SK-N-SH (cell line): ENCODE results near the gene CDK14. TPM values are rescaled to one million over a fixed set of nuclear protein-coding genes. Genes with fewer than 3 reads are reported as not detected.

Source experiments
- CTCF ChIA-PET: fragments of 300-600, 350-600 bp; formaldehyde crosslinking; extraction: SDS; loops from one replicate; lab custom pipeline; 2021; lab: Yijun Ruan, JAX
- POLR2A ChIA-PET: fragments of 350-600 bp; sonication (Branson Sonifier 250); formaldehyde crosslinking; extraction: SDS; loops from one replicate; lab custom pipeline; 2020; ENCODE audit warnings: antibody characterized with exemption, inconsistent platforms; lab: Yijun Ruan, JAX
- DNase-seq: peaks from one replicate; pipeline ENCODE4 v3.0.0; 2012
- H2AFZ ChIP-seq: fragments of 200-600 bp; sonication (generic); 2 replicates; pipeline ENCODE4 v1.8.1; 2016; ENCODE audit warnings: antibody characterized with exemption, mild to moderate bottlenecking, low read depth
- H3F3A ChIP-seq: fragments of 200-600 bp; sonication (generic); replicated peaks from 2 replicates; pipeline ENCODE3; 2016; ENCODE audit warnings: antibody characterized with exemption, mild to moderate bottlenecking; ENCODE audit not compliant: insufficient read depth
- H3K27ac ChIP-seq, 2 experiments: fragments of 200-500 bp in 1 of 2; fragments of 200-600 bp in 1 of 2; sonication (Bioruptor generic) in 1 of 2; sonication (generic), shearing (Covaris generic) in 1 of 2; 2 replicates each; pipeline versions ENCODE4 v1.5.1 to v1.6.1; 2014 to 2016; ENCODE audit warnings: low read depth in 2 of 2, inconsistent platforms in 1 of 2, low read length in 1 of 2, mild to moderate bottlenecking in 1 of 2, mixed read lengths in 1 of 2
- H3K27me3 ChIP-seq: fragments of 200-600 bp; sonication (generic), shearing (Covaris generic); 2 replicates; pipeline ENCODE4 v1.6.1; 2016; ENCODE audit warnings: mixed run types; ENCODE audit not compliant: insufficient read depth
- H3K36me3 ChIP-seq, 2 experiments: fragments of 200-500 bp in 1 of 2; fragments of 200-600 bp in 1 of 2; sonication (Bioruptor generic) in 1 of 2; sonication (generic) in 1 of 2; replicated peaks in 1 of 2; 2 replicates each; pipeline versions ENCODE3 to v1.5.1; 2014 to 2016; ENCODE audit warnings: low read length in 1 of 2, mild to moderate bottlenecking in 1 of 2; ENCODE audit not compliant: insufficient read depth in 2 of 2, control insufficient read depth in 1 of 2
- H3K4me1 ChIP-seq, 2 experiments: fragments of 200-500 bp in 1 of 2; fragments of 200-600 bp in 1 of 2; sonication (Bioruptor generic) in 1 of 2; sonication (generic), shearing (Covaris generic) in 1 of 2; 2 replicates each; pipeline versions ENCODE4 v1.5.1 to v1.6.1; 2014 to 2016; ENCODE audit warnings: low read depth in 1 of 2, low read length in 1 of 2, mixed run types in 1 of 2; ENCODE audit not compliant: insufficient read depth in 2 of 2, control insufficient read depth in 1 of 2
- H3K4me2 ChIP-seq: fragments of 200-600 bp; sonication (generic), shearing (Covaris generic); 2 replicates; pipeline ENCODE4 v1.6.1; 2017; ENCODE audit warnings: mixed run types
- H3K4me3 ChIP-seq, 2 experiments: fragments of 200-500 bp in 1 of 2; fragments of 200-600 bp in 1 of 2; sonication (Bioruptor generic) in 1 of 2; sonication (generic), shearing (Covaris generic) in 1 of 2; 2 replicates each; pipeline versions ENCODE4 v1.5.1 to v1.8.1; 2014 to 2016; ENCODE audit warnings: low read depth in 2 of 2, inconsistent platforms in 1 of 2, low read length in 1 of 2, mild to moderate bottlenecking in 1 of 2, mixed read lengths in 1 of 2, moderate library complexity in 1 of 2
- H3K79me2 ChIP-seq: fragments of 200-600 bp; sonication (generic); 2 replicates; pipeline ENCODE4 v1.8.1; 2017; ENCODE audit warnings: mild to moderate bottlenecking; ENCODE audit not compliant: insufficient read depth
- H3K9ac ChIP-seq: fragments of 200-600 bp; sonication (generic); 2 replicates; pipeline ENCODE4 v1.6.1; 2017; ENCODE audit warnings: mixed run types
- H3K9me2 ChIP-seq: fragments of 200-600 bp; sonication (generic); 2 replicates; pipeline ENCODE4 v1.6.1; 2017; ENCODE audit warnings: mixed run types
- H3K9me3 ChIP-seq: fragments of 200-600 bp; sonication (generic); 2 replicates; pipeline ENCODE4 v1.6.1; 2017; ENCODE audit warnings: mixed run types, mild to moderate bottlenecking, moderate library complexity
- H4K20me1 ChIP-seq: fragments of 200-600 bp; sonication (generic); 2 replicates; pipeline ENCODE4 v1.6.1; 2017; ENCODE audit warnings: mild to moderate bottlenecking, mixed run types; ENCODE audit not compliant: insufficient read depth
- CHD2 ChIP-seq: fragments of 150-350 bp; IDR thresholded peaks from 2 replicates; pipeline ENCODE4 v1.6.1; 2018; ENCODE audit warnings: low read length; ENCODE audit not compliant: partially characterized antibody
- CTCF ChIP-seq: fragments of 200-600 bp; sonication (generic); IDR thresholded peaks from 2 replicates; pipeline ENCODE4 v1.6.1; 2017; ENCODE audit warnings: antibody characterized with exemption, mild to moderate bottlenecking, moderate library complexity
- ELF1 ChIP-seq: IDR thresholded peaks from 2 replicates; pipeline ENCODE4 v1.4.0; 2012
- EP300 ChIP-seq, 2 experiments: IDR thresholded peaks; 2 replicates each; pipeline versions ENCODE4 v1.4.0 to v1.6.1; 2012; ENCODE audit warnings: borderline replicate concordance in 1 of 2, low read depth in 1 of 2, low read length in 1 of 2
- FOSL2 ChIP-seq: IDR thresholded peaks from 2 replicates; pipeline ENCODE4 v1.4.0; 2012; ENCODE audit warnings: low read depth, mild to moderate bottlenecking, moderate library complexity, borderline replicate concordance
- FOXM1 ChIP-seq: IDR thresholded peaks from 2 replicates; pipeline ENCODE4 v1.4.0; 2012; ENCODE audit warnings: low read depth, mild to moderate bottlenecking
- GATA2 ChIP-seq: sonication (generic); formaldehyde crosslinking; IDR thresholded peaks from 2 replicates; pipeline ENCODE4 v1.5.0; 2020; ENCODE audit warnings: mild to moderate bottlenecking, missing genetic modification reagents
- JUND ChIP-seq: IDR thresholded peaks from 2 replicates; pipeline ENCODE4 v1.4.0; 2012
- MXI1 ChIP-seq: IDR thresholded peaks from 2 replicates; pipeline ENCODE4 v1.6.1; 2012; ENCODE audit warnings: mild to moderate bottlenecking, low read depth, low read length, improper control_type of control experiment
- NRF1 ChIP-seq: IDR thresholded peaks from 2 replicates; pipeline ENCODE4 v1.6.1; 2012; ENCODE audit warnings: low read depth, mild to moderate bottlenecking, low read length
- PBX3 ChIP-seq: IDR thresholded peaks from 2 replicates; pipeline ENCODE4; 2012
- RAD21 ChIP-seq: IDR thresholded peaks from 2 replicates; pipeline ENCODE4 v1.6.1; 2012; ENCODE audit warnings: mild to moderate bottlenecking, low read length
- RFX5 ChIP-seq: IDR thresholded peaks from 2 replicates; pipeline ENCODE4 v1.6.1; 2012; ENCODE audit warnings: mild to moderate bottlenecking, improper control_type of control experiment, low read length
- RXRA ChIP-seq: IDR thresholded peaks from 2 replicates; pipeline ENCODE4 v1.4.0; 2012; ENCODE audit warnings: low read depth, mild to moderate bottlenecking, borderline replicate concordance
- SMC3 ChIP-seq: IDR thresholded peaks from 2 replicates; pipeline ENCODE4 v1.6.1; 2012; ENCODE audit warnings: low read depth, low read length, improper control_type of control experiment
- TCF12 ChIP-seq: IDR thresholded peaks from 2 replicates; pipeline ENCODE4 v1.4.0; 2012
- TEAD4 ChIP-seq: IDR thresholded peaks from 2 replicates; pipeline ENCODE4 v1.4.0; 2012; ENCODE audit warnings: mild to moderate bottlenecking, borderline replicate concordance; ENCODE audit not compliant: insufficient read depth
- USF1 ChIP-seq: IDR thresholded peaks from 2 replicates; pipeline ENCODE4 v1.4.0; 2012; ENCODE audit warnings: low read depth, borderline replicate concordance
- USF2 ChIP-seq: fragments of 150-350 bp; IDR thresholded peaks from 2 replicates; pipeline ENCODE4 v1.6.1; 2017; ENCODE audit warnings: antibody characterized with exemption, low read length, low read depth, borderline replicate concordance
- ZBTB33 ChIP-seq: IDR thresholded peaks from 2 replicates; pipeline ENCODE4 v1.4.0; 2012; ENCODE audit warnings: low read depth, borderline replicate concordance
- WGBS: methylation state at CpG from one replicate; pipeline ENCODE4 v1.1.6; 2017; ENCODE audit warnings: low lambda C conversion rate; 5-methylcytosine and 5-hydroxymethylcytosine counted together
- polyA plus RNA-seq, 3 experiments: library from polyadenylated mRNA; depleted of rRNA; stranded (reverse); fragments of >200 nt; gene quantifications; 2 replicates each; pipeline ENCODE4 v1.2.3, GENCODE V29; 2012

Gene CDK14
- polyA plus RNA-seq, 1 of the 3 experiments (the other 2 are of a cell fraction): 13.9 TPM

- H3K9me2 ChIP-seq: no peaks in the 10 kb centered on the region
- no peak overlapping the region for H3K9ac ChIP-seq
- ChIA-PET CTCF (interaction anchor here (0.5 to 1.9 kb wide), 7 partner anchors 9 to 333 kb away, joined by 3 to 6 read pairs (median 3); no protein-coding TSS in a partner anchor), POLR2A (no interaction called here)
- no peak overlapping the region for H2AFZ ChIP-seq
- H3K4me3 ChIP-seq: no peak overlapping the region
- peaks cover 65% of the 10 kb centered on the region for H3K79me2 ChIP-seq
- no peak for DNase-seq
- H3F3A ChIP-seq: no peaks in the 10 kb centered on the region
- no peak for TF ChIP-seq CTCF
- TF ChIP-seq GATA2: no peak
- no peak for TF ChIP-seq EP300 (IDR thresholded peaks at IDR 0.05; ENCODE audit: borderline replicate concordance in 1 of 2, low read depth in 1 of 2, low read length in 1 of 2)
- TF ChIP-seq USF2: no peak
- TF ChIP-seq TCF12: no peak
- no peak for TF ChIP-seq NRF1
- TF ChIP-seq RXRA: no peak
- TF ChIP-seq RAD21: no peak
- TF ChIP-seq PBX3: no peak
- TF ChIP-seq ZBTB33: no peak
- TF ChIP-seq ELF1: no peak
- no peak for TF ChIP-seq SMC3
- no peak for TF ChIP-seq JUND
- no peak for TF ChIP-seq USF1
- TF ChIP-seq FOXM1: no peak
- TF ChIP-seq TEAD4: no peak
- TF ChIP-seq CHD2: no peak
- no peak for TF ChIP-seq MXI1
- TF ChIP-seq RFX5: no peak
- TF ChIP-seq FOSL2: no peak
- peaks cover 0 to 21% of the 10 kb centered on the region in 2 experiments for H3K36me3 ChIP-seq
- WGBS: 86% methylated on average over 6 of the region's 6 CpGs
- H3K27ac ChIP-seq: 0 out of 4 replicates have a peak overlapping the region, but pooled peaks of 1 of the 2 experiments have one; percentile 41
- H4K20me1 ChIP-seq: peaks cover 25% of the 10 kb centered on the region
- peaks cover 23 to 25% of the 10 kb centered on the region in 2 experiments; a peak in 3 of 4 replicates for H3K4me1 ChIP-seq
- no peaks in the 10 kb centered on the region for H3K27me3 ChIP-seq
- H3K9me3 ChIP-seq: no peaks in the 10 kb centered on the region
- H3K4me2 ChIP-seq: no peak overlapping the region
These were observed 105.7 kb downstream of the CDK14 start for GRCh38 chr7:90701771-90702170.
